H54 (cell line): Measurements from ENCODE around the gene RRAGB.
"Not testable (repeated sequence)": the region's sequence is repeated elsewhere in the genome, so short reads cannot be mapped to it uniquely, and the experiment has no call there.

Experiments
- DNase-seq: peaks from one replicate; pipeline ENCODE4 v3.0.0; 2011; ENCODE audit warnings: low spot score, mixed read lengths; ENCODE audit not compliant: insufficient read length
- FAIRE-seq: peaks from 3 replicates; lab custom pipeline; 2011; peaks lifted over from hg19 to GRCh38; lab: Jason Lieb, UNC
- POLR2A ChIP-seq: IDR thresholded peaks from 2 replicates; pipeline ENCODE4 v1.6.1; 2011; ENCODE audit warnings: low read depth, mild to moderate bottlenecking, low read length

The RRAGB gene, protein sequence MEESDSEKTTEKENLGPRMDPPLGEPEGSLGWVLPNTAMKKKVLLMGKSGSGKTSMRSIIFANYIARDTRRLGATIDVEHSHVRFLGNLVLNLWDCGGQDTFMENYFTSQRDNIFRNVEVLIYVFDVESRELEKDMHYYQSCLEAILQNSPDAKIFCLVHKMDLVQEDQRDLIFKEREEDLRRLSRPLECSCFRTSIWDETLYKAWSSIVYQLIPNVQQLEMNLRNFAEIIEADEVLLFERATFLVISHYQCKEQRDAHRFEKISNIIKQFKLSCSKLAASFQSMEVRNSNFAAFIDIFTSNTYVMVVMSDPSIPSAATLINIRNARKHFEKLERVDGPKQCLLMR

DNA sequence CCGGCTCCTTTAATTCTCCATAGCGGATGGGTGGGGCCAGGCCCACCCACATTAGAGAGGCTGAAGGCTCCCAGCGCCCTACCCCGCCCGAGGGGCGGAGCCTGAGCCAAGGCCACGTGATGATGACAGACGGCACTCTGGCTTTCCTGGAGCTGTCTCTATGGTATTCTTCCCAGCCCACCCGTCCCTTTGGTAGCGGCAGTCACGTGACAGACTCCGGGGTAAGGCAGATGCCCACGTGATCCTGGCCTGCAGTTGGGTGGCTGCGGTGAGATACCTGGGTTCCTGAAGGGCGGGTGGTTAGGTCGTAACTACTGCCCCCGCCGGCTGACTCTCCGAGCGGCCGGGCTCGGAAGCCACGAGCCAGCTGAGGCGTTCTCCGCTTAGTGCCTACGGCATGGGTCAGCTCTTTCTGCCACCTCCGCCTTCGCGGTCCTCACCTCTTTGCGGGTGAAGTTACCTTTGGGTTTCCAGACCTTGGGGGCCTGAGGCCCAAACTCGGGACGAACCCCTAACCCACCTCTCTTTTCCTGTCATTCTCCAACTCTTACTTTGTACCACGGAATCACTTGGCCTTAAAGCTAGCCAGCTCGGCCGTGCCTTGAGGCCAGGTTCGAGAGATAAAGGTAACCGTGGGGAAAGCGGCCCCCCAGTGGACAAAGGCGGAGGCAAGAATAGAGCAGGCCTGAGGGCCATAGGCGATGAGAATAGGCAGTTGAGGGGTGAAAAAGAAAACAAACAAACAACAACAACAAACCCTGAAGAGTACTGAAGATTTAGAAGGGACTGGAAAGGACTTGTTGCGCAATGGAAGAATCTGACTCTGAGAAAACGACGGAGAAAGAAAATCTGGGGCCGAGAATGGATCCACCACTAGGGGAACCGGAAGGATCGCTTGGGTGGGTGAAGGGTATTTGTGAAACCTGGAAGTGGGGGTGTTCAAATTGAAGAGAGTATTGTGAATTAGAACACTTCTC lies at the start of gene RRAGB:
RRAGB (plus strand) TSS at position 229 of the 977 bp plus-strand sequence; CDS start at position 808, 579 bp downstream.
- DNase-seq: peak; percentile 45
- FAIRE-seq: no peak

DNA sequence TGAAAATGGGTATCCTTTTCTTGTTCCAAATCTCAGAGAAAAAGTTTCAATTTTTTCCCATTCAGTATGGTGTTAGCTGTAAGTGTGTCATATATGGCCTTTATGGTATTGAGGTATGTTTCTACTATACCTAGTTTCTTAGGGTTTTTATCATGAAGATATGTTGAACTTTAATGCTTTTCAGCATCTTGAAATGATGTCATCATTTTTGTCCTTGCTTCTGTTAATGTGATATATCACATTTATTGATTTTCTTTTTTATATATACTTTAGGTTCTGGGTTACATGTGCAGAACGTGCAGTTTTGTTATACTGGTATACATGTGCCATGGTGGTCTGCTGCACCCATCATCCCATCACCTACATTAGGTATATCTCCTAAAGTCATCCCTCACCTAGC lies 49.5 kb upstream of the RRAGB start:
- TF ChIP-seq POLR2A: no peak
- FAIRE-seq (no peak), DNase-seq (no peak)

More for the DNA sequence above, at the start of gene RRAGB:
- TF ChIP-seq POLR2A: peak; percentile 32; the same call in 1 of the 2 replicates

DNA sequence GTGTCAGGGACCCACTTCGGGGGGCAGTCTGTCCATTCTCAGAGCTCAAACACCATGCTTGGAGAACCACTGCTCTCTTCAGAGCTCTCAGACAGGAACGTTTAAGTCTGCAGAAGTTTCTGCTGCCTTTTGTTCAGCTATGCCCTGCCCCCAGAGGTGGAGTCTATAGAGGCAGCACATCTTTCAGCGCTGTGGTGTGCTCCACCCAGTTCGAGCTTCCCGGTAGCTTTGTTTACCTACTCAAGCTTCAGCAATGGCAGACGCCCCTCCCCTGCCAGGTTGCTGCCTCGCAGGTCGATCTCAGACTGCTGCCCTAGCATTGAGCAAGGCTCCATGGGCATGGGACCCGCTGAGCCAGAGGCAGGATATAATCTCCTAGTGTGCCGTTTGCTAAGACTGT lies 29.0 kb upstream of the RRAGB start:
- DNase-seq, FAIRE-seq: not testable (repeated sequence)

DNA sequence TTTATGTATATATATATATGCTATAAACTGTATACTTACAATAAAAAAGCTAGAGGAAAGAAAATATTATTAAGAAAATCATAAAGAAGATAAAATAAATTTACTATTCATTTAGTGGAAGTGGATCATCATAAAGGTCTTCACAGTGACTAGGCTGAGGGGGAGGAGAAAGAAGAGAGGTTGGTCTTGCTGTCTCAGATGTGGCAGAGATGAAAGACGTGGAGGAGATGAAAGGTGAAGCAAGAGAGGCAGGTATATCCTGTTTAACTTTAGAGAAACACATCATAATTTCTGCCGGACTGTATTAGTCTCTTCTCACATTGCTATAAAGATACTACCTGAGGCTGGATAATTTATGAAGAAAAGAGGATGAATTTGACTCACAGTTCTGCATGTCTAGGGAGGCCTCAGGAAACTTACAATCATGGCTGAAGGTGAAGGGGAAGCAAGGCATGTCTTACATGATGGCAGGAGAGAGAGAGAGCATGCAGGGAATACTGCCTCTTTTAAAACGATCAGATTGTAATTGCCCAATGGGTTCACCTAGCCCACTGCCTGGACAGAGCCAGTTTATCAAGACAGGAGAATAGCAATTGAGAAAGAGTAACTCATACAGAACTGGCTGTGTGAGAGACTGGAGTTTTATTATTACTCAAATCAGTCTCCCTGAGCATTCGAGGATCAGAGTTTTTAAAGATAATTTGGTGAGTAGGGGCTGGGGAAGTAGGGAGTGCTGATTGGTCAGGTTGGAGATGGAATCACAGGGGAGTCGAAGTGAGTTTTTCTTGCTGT lies 22.1 kb upstream of the RRAGB start:
- no peak for TF ChIP-seq POLR2A
- FAIRE-seq (no peak), DNase-seq (no peak)

DNA sequence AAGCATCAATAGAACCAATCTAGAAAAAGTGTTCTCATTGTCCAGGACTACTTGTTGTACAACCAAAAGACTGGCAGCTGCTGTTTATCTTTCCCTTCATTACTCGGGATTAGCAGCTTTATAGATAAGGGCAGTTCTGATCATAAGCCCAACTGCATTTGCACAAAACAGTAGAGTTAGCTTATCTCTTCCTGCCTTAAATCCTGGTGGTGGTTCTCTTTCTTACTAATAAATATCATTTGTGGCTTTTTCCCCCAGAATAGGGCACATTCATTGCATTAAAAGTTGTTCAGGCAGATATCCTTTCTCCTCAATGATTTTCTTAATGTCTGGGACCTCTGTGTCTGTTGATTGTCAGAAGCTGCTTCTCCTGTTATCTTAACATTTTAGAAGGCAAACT lies 20.2 kb upstream of the RRAGB start:
- DNase-seq (no peak), FAIRE-seq (no peak)
- TF ChIP-seq POLR2A: no peak

DNA sequence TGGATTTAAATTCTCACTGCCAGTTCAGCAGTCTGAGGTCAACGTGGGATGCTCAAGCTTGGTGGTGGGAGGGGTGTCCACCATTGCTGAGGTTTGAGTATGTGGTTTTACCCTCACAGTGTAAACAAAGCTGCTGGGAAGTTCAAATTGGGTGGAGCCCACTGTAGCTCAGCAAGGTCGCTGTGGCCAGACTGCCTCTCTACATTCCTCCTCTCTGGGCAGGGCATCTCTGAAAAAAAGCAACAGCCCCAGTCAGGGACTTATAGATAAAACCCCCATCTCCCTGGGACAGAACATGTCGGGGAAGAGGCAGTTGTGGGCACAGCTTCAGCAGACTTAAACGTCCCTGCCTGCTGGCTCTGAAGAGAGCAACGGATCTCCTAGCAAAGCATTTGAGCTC lies 14.9 kb upstream of the RRAGB start:
- no peak for TF ChIP-seq POLR2A
- DNase-seq (no peak), FAIRE-seq (no peak)

DNA sequence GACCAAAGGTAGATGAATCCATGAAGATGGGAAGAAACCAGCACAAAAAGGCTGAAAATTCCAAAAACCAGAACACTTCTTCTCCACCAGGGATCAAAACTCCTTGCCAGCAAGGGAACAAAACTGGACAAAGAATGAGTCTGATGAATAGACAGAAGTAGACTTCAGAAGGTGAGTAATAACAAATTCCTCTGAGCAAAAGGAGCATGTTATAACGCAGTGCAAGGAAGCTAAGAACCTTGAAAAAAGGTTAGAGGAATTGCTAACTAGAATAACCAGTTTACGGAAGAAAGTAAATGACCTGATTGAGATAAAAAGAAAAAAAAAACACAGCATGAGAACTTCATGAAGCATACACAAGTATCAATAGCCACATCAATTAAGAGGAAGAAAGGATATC lies 14.1 kb upstream of the RRAGB start:
- not testable (repeated sequence) for FAIRE-seq, DNase-seq

DNA sequence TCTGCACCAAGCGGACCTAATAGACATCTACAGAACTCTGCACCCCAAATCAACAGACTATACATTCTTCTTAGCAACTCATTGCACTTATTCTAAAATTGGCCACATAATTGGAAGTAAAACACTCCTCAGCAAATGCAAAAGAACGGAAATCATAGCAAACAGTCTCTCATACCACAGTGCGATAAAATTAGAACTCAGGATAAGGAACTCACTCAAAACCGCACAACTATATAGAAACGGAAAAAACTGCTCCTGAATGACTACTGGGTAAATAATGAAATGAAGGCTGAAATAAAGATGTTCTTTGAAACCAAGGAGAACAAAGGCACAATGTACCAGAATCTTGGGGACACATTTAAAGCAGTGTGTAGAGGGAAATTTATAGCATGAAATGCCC lies 12.5 kb upstream of the RRAGB start:
- DNase-seq, FAIRE-seq: not testable (repeated sequence)

DNA sequence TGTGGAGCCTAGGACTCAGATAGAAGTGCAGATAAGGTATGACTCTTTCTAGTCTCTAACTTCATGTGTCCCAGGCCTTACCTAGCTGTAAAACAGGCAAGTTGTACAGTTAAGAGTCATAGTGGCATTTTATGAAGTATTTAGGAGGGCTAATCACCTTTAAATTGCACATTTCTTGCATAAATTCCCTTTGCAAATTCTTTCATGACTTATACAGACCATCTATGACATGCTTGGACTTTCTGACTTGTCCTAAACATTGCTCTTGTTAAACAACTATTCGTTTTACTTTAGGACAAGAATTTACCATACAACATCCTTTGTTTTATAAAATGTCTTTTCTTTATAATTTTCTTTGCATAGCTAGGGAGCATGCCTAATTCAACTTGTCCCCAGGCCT lies 7.8 kb upstream of the RRAGB start:
- no peak for TF ChIP-seq POLR2A
- DNase-seq (no peak), FAIRE-seq (no peak)

DNA sequence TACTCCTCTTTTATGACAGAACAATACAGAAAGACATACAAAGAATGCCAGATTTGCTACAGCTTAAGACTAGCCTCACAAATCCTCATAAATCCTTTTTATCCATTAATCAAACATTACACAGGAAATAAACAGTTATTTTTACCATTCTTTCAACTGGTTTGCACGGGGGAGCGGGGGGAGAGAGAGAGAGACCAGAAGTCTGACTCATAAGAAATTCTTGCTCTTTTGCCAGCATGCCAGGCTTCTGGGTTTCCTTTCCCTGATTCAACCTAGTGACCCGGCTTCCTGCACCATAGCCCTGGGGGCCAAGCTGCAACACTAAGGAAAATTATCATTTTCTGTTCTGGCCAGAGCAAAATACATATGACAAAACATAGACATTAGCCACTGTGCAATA lies 6.8 kb upstream of the RRAGB start:
- no peak for TF ChIP-seq POLR2A
- DNase-seq (no peak), FAIRE-seq (no peak)

DNA sequence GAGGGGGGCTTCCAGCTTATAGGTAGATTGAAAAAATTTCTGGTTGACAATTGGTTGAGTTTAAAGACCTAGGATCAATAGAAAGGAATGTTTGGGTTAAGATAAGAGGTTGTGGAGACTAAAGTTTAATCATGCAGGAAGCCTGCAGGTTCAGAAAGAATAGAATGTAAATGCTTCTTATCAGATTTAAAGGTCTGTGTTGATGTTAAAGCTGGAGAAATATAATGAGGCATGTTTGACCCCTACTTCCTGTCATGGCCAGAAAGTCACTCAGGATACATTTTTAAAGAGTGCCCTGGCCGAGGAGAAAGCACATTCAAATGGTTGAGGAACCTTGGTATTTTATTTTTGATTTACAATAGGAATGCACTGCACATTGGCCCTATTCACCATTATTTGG lies 3.9 kb upstream of the RRAGB start:
- TF ChIP-seq POLR2A: no peak
- DNase-seq: no peak
- no peak for FAIRE-seq

DNA sequence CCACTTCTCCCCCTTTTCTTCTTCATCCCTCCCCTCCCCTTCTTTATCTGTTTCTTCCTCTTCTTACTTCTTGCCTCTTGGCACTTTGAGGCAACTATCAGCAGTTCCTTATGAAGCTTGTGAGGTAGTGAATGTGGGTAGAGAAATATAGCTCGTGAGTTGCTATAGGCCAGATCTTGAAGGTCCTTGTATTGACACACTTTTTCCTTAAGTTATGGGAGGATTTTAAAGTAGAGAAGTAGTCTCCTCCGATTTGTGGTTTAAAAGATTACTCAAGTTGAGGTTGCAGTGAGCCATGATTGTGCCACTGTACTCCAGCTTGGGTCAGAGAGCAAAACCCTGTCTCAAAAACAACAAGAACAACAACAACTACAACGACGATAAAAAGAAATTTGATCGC lies 3.4 kb upstream of the RRAGB start:
- no peak for TF ChIP-seq POLR2A
- no peak for FAIRE-seq
- no peak for DNase-seq

DNA sequence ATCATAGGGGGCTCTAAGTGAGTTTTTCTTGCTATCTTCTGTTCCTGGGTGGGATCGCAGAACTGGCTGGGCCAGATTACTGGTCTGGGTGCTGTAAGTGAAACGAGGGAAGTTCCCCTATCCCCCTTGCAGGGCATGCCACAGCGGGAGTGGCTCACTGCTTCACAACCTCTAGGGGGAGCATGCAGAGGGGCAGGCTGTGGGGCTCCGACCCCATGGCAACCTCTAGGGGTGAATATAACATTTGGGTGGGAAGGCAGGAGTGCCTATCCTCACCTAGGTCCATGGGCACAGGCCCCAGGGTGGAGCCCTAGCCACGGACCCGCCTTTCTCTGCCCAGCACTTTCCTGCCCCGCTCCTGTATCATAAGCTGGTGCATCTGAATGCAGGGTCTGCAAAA lies 1.7 kb upstream of the RRAGB start:
- TF ChIP-seq POLR2A: no peak
- DNase-seq: no peak
- FAIRE-seq: no peak

DNA sequence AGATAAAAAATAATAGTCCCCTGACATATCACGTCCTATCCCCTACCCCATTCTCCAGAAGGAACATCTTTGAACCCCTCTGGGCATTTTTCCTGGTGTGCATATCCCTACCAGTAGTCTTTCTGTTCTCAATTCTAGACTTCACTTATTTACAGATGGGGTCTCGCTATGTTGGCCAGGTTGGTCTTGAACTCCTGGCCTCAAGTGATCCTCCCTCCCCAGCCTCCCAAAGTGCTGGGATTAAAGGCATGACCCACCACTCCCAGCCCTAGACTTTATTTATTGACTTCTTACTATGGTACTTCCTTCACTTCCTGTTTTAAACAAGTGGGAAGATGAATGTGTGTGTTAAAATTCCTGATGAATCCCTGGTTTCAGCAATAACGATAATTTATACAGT lies 612 bp upstream of the RRAGB start:
- no peak for TF ChIP-seq POLR2A
- no peak for FAIRE-seq

More for the DNA sequence above, 612 bp upstream of the RRAGB start:
- DNase-seq: no peak
